H1 (cell line): ENCODE results near the gene ZNF839. TPM values are rescaled to one million over a fixed set of nuclear protein-coding genes. Genes with fewer than 3 reads are reported as not detected.

Experiments used
- FOSL1 ChIP-seq: IDR thresholded peaks from 2 replicates; pipeline ENCODE4 v1.6.1; 2011; ENCODE audit warnings: mild to moderate bottlenecking, low read depth, low read length, moderate library complexity; ENCODE audit not compliant: insufficient read depth
- KDM5A ChIP-seq: fragments of 200-600 bp; IDR thresholded peaks from 2 replicates; pipeline ENCODE4 v1.7.1; 2012; ENCODE audit warnings: mild to moderate bottlenecking, low read length, inconsistent platforms, mixed read lengths
- polyA plus RNA-seq, 7 experiments: library from polyadenylated mRNA; depleted of rRNA in 3 of 7; stranded (reverse) in 5 of 7; unstranded in 2 of 7; fragments of >200 nt in 5 of 7; fragments of 200-250 nt in 2 of 7; gene quantifications; 1 replicate in 5 of 7; 2 replicates in 1 of 7; 4 replicates in 1 of 7; pipeline versions ENCODE4 v1.2.1 to v1.2.3, GENCODE V29; 2011 to 2013; ENCODE audit warnings: missing spikeins in 2 of 7, mixed read lengths in 2 of 7
- total RNA-seq: library from RNA; stranded (reverse); fragmentation: NEBNext Ultra II Directional; extraction: Animal tissue kit (Norgen Biotek cat#: 25700); gene quantifications from 2 replicates; pipeline ENCODE4 v1.2.1, GENCODE V29; 2021

Gene ZNF839
- total and polyA plus RNA-seq, 2 of the 8 experiments (the other 6 are each of a cell fraction or from before 2014, with no cell fraction given): 8.1 to 9.4 TPM

DNA sequence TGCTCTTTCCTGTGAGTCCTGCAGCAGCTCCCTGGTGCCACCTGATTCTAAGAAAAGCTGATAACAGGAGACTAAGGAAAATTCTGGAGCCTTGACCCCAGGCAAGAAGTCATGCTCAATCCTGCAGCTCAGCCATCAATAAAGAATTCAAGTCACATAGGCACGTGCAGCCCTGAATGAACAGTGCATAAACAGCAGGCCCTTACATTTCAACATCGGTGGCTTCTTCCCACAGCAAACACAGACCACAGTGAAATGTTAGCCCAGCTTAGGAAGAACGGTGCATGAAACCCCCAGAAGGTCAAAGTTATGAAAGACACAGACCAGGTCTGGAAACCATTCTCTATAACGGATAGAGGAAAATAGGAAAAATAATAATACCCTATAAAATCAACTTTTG lies 32.7 kb downstream of the ZNF839 start (continued):
- TF ChIP-seq FOSL1 (no peak), KDM5A (no peak)
